GM12878 (cell line): ENCODE measurements around the gene CD164.

Source experiments
- CHD2 ChIP-seq: IDR thresholded peaks from 2 replicates; pipeline ENCODE4 v1.6.1; 2011; ENCODE audit warnings: low read depth, low read length, improper control_type of control experiment, borderline replicate concordance
- EZH2 ChIP-seq: IDR thresholded peaks from 2 replicates; pipeline ENCODE4 v1.6.1; 2012; ENCODE audit warnings: low read depth, mild to moderate bottlenecking, control low read depth, inconsistent platforms, low read length, borderline replicate concordance; ENCODE audit not compliant: control insufficient read depth
- JUND ChIP-seq: IDR thresholded peaks from 2 replicates; pipeline ENCODE4 v1.6.1; 2012; ENCODE audit warnings: low read depth, mild to moderate bottlenecking, low read length, improper control_type of control experiment, moderate library complexity
- RB1 ChIP-seq: fragments of 450-650 bp; formaldehyde crosslinking; IDR thresholded peaks from 2 replicates; pipeline ENCODE4 v1.6.1; 2017; ENCODE audit warnings: mild to moderate bottlenecking, borderline replicate concordance
- SP1 ChIP-seq: IDR thresholded peaks from one replicate; pipeline ENCODE4 v1.6.1; 2011; ENCODE audit warnings: low read depth, low read length
- TF ChIP-seq, protein P1 (sequence below): IDR thresholded peaks from 2 replicates; pipeline ENCODE4 v1.6.1; 2012; ENCODE audit warnings: low read depth, low read length, improper control_type of control experiment
- TF ChIP-seq, protein P2 (sequence below), 3 experiments: IDR thresholded peaks in 2 of 3; conservative IDR thresholded peaks in 1 of 3; 2 replicates each; pipeline ENCODE4 v1.5.1; 2011; ENCODE audit warnings: low read depth in 3 of 3, low read length in 3 of 3, mild to moderate bottlenecking in 3 of 3, control low read depth in 2 of 3, moderate library complexity in 2 of 3, inconsistent platforms in 1 of 3, mixed read lengths in 1 of 3; ENCODE audit not compliant: control insufficient read depth in 2 of 3, insufficient read depth in 1 of 3; ENCODE audit errors: extremely low read depth in 1 of 3
- TF ChIP-seq, protein P3 (sequence below): IDR thresholded peaks from 2 replicates; pipeline ENCODE4 v1.6.1; 2011; ENCODE audit warnings: low read depth, mild to moderate bottlenecking, low read length, moderate library complexity, borderline replicate concordance; ENCODE audit errors: extremely low read depth

DNA sequence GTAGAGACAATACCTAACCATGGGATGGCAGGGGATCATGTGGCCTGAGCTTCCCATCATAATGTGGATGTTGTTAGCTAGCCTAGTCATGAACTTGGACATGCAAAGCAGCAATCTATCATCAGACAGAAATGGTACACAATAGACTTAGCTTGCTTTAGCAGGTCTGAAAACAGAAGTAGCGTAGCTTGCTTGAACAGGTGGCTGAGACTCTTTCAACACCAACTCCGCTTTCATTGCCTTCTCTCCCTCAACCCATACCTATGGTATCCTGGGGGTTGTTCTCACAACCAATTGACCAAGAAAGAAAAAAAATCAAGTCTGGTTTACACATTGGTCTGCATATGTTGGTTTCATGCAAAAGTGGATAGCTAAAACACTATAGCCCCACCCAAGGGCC, 23.0 kb downstream of the CD164 start:
- TF ChIP-seq SP1 (no peak), EZH2 (no peak), JUND (no peak), CHD2 (no peak), RB1 (no peak)
- TF ChIP-seq, protein P1, sequence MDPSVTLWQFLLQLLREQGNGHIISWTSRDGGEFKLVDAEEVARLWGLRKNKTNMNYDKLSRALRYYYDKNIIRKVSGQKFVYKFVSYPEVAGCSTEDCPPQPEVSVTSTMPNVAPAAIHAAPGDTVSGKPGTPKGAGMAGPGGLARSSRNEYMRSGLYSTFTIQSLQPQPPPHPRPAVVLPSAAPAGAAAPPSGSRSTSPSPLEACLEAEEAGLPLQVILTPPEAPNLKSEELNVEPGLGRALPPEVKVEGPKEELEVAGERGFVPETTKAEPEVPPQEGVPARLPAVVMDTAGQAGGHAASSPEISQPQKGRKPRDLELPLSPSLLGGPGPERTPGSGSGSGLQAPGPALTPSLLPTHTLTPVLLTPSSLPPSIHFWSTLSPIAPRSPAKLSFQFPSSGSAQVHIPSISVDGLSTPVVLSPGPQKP, result no peak
- TF ChIP-seq, protein P2, sequence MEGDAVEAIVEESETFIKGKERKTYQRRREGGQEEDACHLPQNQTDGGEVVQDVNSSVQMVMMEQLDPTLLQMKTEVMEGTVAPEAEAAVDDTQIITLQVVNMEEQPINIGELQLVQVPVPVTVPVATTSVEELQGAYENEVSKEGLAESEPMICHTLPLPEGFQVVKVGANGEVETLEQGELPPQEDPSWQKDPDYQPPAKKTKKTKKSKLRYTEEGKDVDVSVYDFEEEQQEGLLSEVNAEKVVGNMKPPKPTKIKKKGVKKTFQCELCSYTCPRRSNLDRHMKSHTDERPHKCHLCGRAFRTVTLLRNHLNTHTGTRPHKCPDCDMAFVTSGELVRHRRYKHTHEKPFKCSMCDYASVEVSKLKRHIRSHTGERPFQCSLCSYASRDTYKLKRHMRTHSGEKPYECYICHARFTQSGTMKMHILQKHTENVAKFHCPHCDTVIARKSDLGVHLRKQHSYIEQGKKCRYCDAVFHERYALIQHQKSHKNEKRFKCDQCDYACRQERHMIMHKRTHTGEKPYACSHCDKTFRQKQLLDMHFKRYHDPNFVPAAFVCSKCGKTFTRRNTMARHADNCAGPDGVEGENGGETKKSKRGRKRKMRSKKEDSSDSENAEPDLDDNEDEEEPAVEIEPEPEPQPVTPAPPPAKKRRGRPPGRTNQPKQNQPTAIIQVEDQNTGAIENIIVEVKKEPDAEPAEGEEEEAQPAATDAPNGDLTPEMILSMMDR (IDR thresholded peaks at IDR 0.05 in 2 of 3, conservative IDR thresholded peaks at IDR 0.05 in 1 of 3; ENCODE audit: control insufficient read depth in 2 of 3, extremely low read depth in 1 of 3, insufficient read depth in 1 of 3, low read depth in 3 of 3, low read length in 3 of 3), result no peak
- TF ChIP-seq, protein P3, sequence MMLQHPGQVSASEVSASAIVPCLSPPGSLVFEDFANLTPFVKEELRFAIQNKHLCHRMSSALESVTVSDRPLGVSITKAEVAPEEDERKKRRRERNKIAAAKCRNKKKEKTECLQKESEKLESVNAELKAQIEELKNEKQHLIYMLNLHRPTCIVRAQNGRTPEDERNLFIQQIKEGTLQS, result no peak
